Activated CD4-positive, alpha-beta T cell treated with anti-CD3 and anti-CD28 coated beads, Interleukin-2, amount 10 ng/mL, durations not matched to agents 24 days and 14 days (primary cell): ENCODE measurements around the gene MXI1. TPM values are rescaled to one million over a fixed set of nuclear protein-coding genes. Genes with fewer than 3 reads are reported as not detected.

Experiments used
- DNase-seq: peaks from one replicate; pipeline ENCODE4 v3.0.0; 2022
- H3K27ac Mint-ChIP-seq: one replicate; pipeline ENCODE4 v1.8.0; 2022; ENCODE audit warnings: mild to moderate bottlenecking, mixed read lengths
- H3K27me3 Mint-ChIP-seq: one replicate; pipeline ENCODE4 v1.8.0; 2022; ENCODE audit warnings: mixed read lengths
- H3K36me3 Mint-ChIP-seq: one replicate; pipeline ENCODE4 v1.8.0; 2022; ENCODE audit warnings: low read depth, mild to moderate bottlenecking, mixed read lengths
- H3K4me1 Mint-ChIP-seq: one replicate; pipeline ENCODE4 v1.8.0; 2021; ENCODE audit warnings: mixed read lengths
- H3K4me3 Mint-ChIP-seq: one replicate; pipeline ENCODE4 v1.8.0; 2022; ENCODE audit warnings: mild to moderate bottlenecking, moderate library complexity, mixed read lengths
- H3K9me3 Mint-ChIP-seq: one replicate; pipeline ENCODE4 v1.8.0; 2021; ENCODE audit warnings: mixed read lengths
- intact Hi-C: fragments of 100-400 bp; cut with micrococcal nuclease; formaldehyde crosslinking; loops from one replicate; pipeline ENCODE4 v1.15.1; 2023
- total RNA-seq: library from RNA; stranded (reverse); gene quantifications from 2 replicates; pipeline ENCODE4 v1.2.3, GENCODE V29; 2022

Gene MXI1
- total RNA-seq, 1 donor from 2014 or later, result 21.8 TPM

GRCh38 chr10:110224992-110225391, 17.6 kb downstream of the MXI1 start:
- intact Hi-C loops, result loop anchor here (5.0 to 10.0 kb wide), 3 partner anchors 272 to 640 kb away; partner anchors contain the start of genes DUSP5 and SMC3
- peaks cover 3% of the 10 kb centered on the region for H3K27me3 Mint-ChIP-seq
- peaks cover 54% of the 10 kb centered on the region for H3K4me1 Mint-ChIP-seq
- H3K9me3 Mint-ChIP-seq, result no peaks in the 10 kb centered on the region
- peak overlapping the region; percentile 99 for H3K4me3 Mint-ChIP-seq
- peaks cover 17% of the 10 kb centered on the region for H3K36me3 Mint-ChIP-seq
- peak; percentile 54 for DNase-seq
- peak overlapping the region; percentile 88 for H3K27ac Mint-ChIP-seq

- Mint-ChIP-seq H3K4me3 (peak overlapping the region; percentile 99), H3K27ac (peak overlapping the region; percentile 88), H3K27me3 (peaks cover 3% of the 10 kb centered on the region), H3K36me3 (peaks cover 21% of the 10 kb centered on the region), H3K4me1 (peaks cover 49% of the 10 kb centered on the region), H3K9me3 (no peaks in the 10 kb centered on the region)
- intact Hi-C loops, result loop anchor here (5.0 to 10.0 kb wide), 3 partner anchors 272 to 639 kb away; partner anchors contain the start of genes DUSP5 and SMC3
- no peak for DNase-seq
Observed at GRCh38 chr10:110225441-110225755, 18.0 kb downstream of the MXI1 start.

GRCh38 chr10:110225756-110226542, 18.5 kb downstream of the MXI1 start:
- H3K27me3 Mint-ChIP-seq, result peaks cover 3% of the 10 kb centered on the region
- peaks cover 23% of the 10 kb centered on the region for H3K36me3 Mint-ChIP-seq
- DNase-seq, result peak; percentile 95
- H3K4me3 Mint-ChIP-seq, result peak overlapping the region; percentile 99
- peak overlapping the region; percentile 99 for H3K27ac Mint-ChIP-seq
- intact Hi-C loops, result loop anchor here (1.0 to 10.0 kb wide), 10 partner anchors 15 to 639 kb away; partner anchors contain the start of genes ADD3, DUSP5, SMC3 and SMNDC1
- H3K9me3 Mint-ChIP-seq, result no peaks in the 10 kb centered on the region
- peaks cover 45% of the 10 kb centered on the region for H3K4me1 Mint-ChIP-seq

- Mint-ChIP-seq H3K4me3 (peak overlapping the region; percentile 99), H3K36me3 (peaks cover 23% of the 10 kb centered on the region)
Observed at GRCh38 chr10:110226543-110226925, 19.1 kb downstream of the MXI1 start.

GRCh38 chr10:110226926-110227641, 19.7 kb downstream of the MXI1 start:
- no peaks in the 10 kb centered on the region for H3K9me3 Mint-ChIP-seq
- peak overlapping the region; percentile 99 for H3K4me3 Mint-ChIP-seq
- DNase-seq, result peak; percentile 90
- H3K27ac Mint-ChIP-seq, result peak overlapping the region; percentile 99
- peaks cover 3% of the 10 kb centered on the region for H3K27me3 Mint-ChIP-seq
- intact Hi-C loops, result loop anchor here (1.0 to 10.0 kb wide), 10 partner anchors 16 to 638 kb away; partner anchors contain the start of genes ADD3, DUSP5, SMC3 and SMNDC1
- H3K4me1 Mint-ChIP-seq, result peaks cover 35% of the 10 kb centered on the region
- H3K36me3 Mint-ChIP-seq, result peaks cover 26% of the 10 kb centered on the region

More at GRCh38 chr10:110226543-110226925, 19.1 kb downstream of the MXI1 start:
- Mint-ChIP-seq H3K9me3 (no peaks in the 10 kb centered on the region), H3K4me1 (peaks cover 40% of the 10 kb centered on the region), H3K27ac (peak overlapping the region; percentile 99), H3K27me3 (peaks cover 3% of the 10 kb centered on the region)
- DNase-seq, result peak; percentile 94
- intact Hi-C loops, result loop anchor here (1.0 to 10.0 kb wide), 10 partner anchors 15 to 638 kb away; partner anchors contain the start of genes ADD3, DUSP5, SMC3 and SMNDC1

GRCh38 chr10:110228066-110228465, 20.7 kb downstream of the MXI1 start:
- DNase-seq, result peak; percentile 55
- H3K27me3 Mint-ChIP-seq, result peaks cover 8% of the 10 kb centered on the region
- peaks cover 31% of the 10 kb centered on the region for H3K36me3 Mint-ChIP-seq
- H3K9me3 Mint-ChIP-seq, result no peaks in the 10 kb centered on the region
- intact Hi-C loops, result loop anchor here (5.0 to 10.0 kb wide), 3 partner anchors 269 to 637 kb away; partner anchors contain the start of genes DUSP5 and SMC3
- peak overlapping the region; percentile 59 for H3K4me3 Mint-ChIP-seq
- H3K4me1 Mint-ChIP-seq, result peaks cover 25% of the 10 kb centered on the region
- H3K27ac Mint-ChIP-seq, result peak overlapping the region; percentile 99

GRCh38 chr10:110229155-110229554, 21.8 kb downstream of the MXI1 start:
- Mint-ChIP-seq H3K9me3 (no peaks in the 10 kb centered on the region), H3K36me3 (peaks cover 31% of the 10 kb centered on the region), H3K27me3 (peaks cover 9% of the 10 kb centered on the region), H3K27ac (no peak overlapping the region), H3K4me1 (peaks cover 20% of the 10 kb centered on the region), H3K4me3 (no peak overlapping the region)
- DNase-seq, result no peak
- intact Hi-C loops, result loop anchor here (5.0 to 10.0 kb wide), 3 partner anchors 268 to 636 kb away; partner anchors contain the start of genes DUSP5 and SMC3

GRCh38 chr10:110233846-110234245, 26.4 kb downstream of the MXI1 start:
- H3K4me1 Mint-ChIP-seq, result peaks cover 3% of the 10 kb centered on the region

GRCh38 chr10:110237894-110238480, 30.6 kb downstream of the MXI1 start:
- H3K27me3 Mint-ChIP-seq, result peaks cover 20% of the 10 kb centered on the region
- no peak for DNase-seq
- intact Hi-C loops, result no loop called here
- no peaks in the 10 kb centered on the region for H3K9me3 Mint-ChIP-seq
- H3K36me3 Mint-ChIP-seq, result peaks cover 22% of the 10 kb centered on the region
- H3K4me1 Mint-ChIP-seq, result peaks cover 16% of the 10 kb centered on the region
- H3K27ac Mint-ChIP-seq, result no peak overlapping the region
- H3K4me3 Mint-ChIP-seq, result no peak overlapping the region

More at GRCh38 chr10:110233846-110234245, 26.4 kb downstream of the MXI1 start:
- Mint-ChIP-seq H3K9me3 (no peaks in the 10 kb centered on the region), H3K36me3 (peaks cover 34% of the 10 kb centered on the region), H3K27me3 (peaks cover 15% of the 10 kb centered on the region), H3K4me3 (no peak overlapping the region), H3K27ac (no peak overlapping the region)
- no peak for DNase-seq
- intact Hi-C loops, result no loop called here

- peaks cover 20% of the 10 kb centered on the region for H3K27me3 Mint-ChIP-seq
- peaks cover 22% of the 10 kb centered on the region for H3K36me3 Mint-ChIP-seq
- intact Hi-C loops, result loop anchor here (5.0 kb wide), 1 partner anchor 37 kb away; no protein-coding TSS in a partner anchor
- no peak overlapping the region for H3K4me3 Mint-ChIP-seq
- H3K9me3 Mint-ChIP-seq, result no peaks in the 10 kb centered on the region
- H3K27ac Mint-ChIP-seq, result no peak overlapping the region
- H3K4me1 Mint-ChIP-seq, result peaks cover 16% of the 10 kb centered on the region
- DNase-seq, result no peak
Observed at GRCh38 chr10:110239892-110240291, 32.5 kb downstream of the MXI1 start.

GRCh38 chr10:110241407-110241806, 34.0 kb downstream of the MXI1 start:
- peaks cover 6% of the 10 kb centered on the region for H3K9me3 Mint-ChIP-seq
- no peak overlapping the region for H3K4me3 Mint-ChIP-seq
- no peak overlapping the region for H3K27ac Mint-ChIP-seq
- DNase-seq, result no peak
- peaks cover 35% of the 10 kb centered on the region for H3K36me3 Mint-ChIP-seq
- H3K4me1 Mint-ChIP-seq, result peaks cover 18% of the 10 kb centered on the region
- H3K27me3 Mint-ChIP-seq, result peaks cover 28% of the 10 kb centered on the region
- intact Hi-C loops, result loop anchor here (5.0 kb wide), 1 partner anchor 36 kb away; no protein-coding TSS in a partner anchor

GRCh38 chr10:110241841-110242240, 34.4 kb downstream of the MXI1 start:
- Mint-ChIP-seq H3K4me3 (no peak overlapping the region), H3K27ac (no peak overlapping the region), H3K9me3 (peaks cover 6% of the 10 kb centered on the region), H3K27me3 (peaks cover 32% of the 10 kb centered on the region), H3K4me1 (peaks cover 18% of the 10 kb centered on the region), H3K36me3 (peaks cover 40% of the 10 kb centered on the region)
- intact Hi-C loops, result loop anchor here (5.0 kb wide), 1 partner anchor 35 kb away; no protein-coding TSS in a partner anchor
- DNase-seq, result no peak

GRCh38 chr10:110242511-110242910, 35.1 kb downstream of the MXI1 start:
- H3K9me3 Mint-ChIP-seq, result peaks cover 6% of the 10 kb centered on the region
- H3K36me3 Mint-ChIP-seq, result peaks cover 40% of the 10 kb centered on the region
- H3K4me1 Mint-ChIP-seq, result peaks cover 18% of the 10 kb centered on the region
- no peak for DNase-seq
- intact Hi-C loops, result loop anchor here (5.0 kb wide), 1 partner anchor 35 kb away; no protein-coding TSS in a partner anchor
- no peak overlapping the region for H3K4me3 Mint-ChIP-seq
- peaks cover 37% of the 10 kb centered on the region for H3K27me3 Mint-ChIP-seq
- no peak overlapping the region for H3K27ac Mint-ChIP-seq
